Left colon (tissue), 2 donors: Measurements from ENCODE around the gene HMMR. TPM values are rescaled to one million over a fixed set of nuclear protein-coding genes. Genes with fewer than 3 reads are reported as not detected.

ENCODE experiments used
- ATAC-seq: fragments of 200-7000 bp; cut with Tn5 transposase; one replicate; pipeline ENCODE4 v1.9.1; 2020; ENCODE audit warnings: mild to moderate bottlenecking, moderate library complexity
- DNase-seq, 2 donors: peaks; one replicate each; pipeline ENCODE4 v3.0.0-alpha.2; 2020
- intact Hi-C, 2 donors: fragments of 100-400 bp; cut with DNase I in 1 of 2; cut with micrococcal nuclease in 1 of 2; formaldehyde crosslinking; loops; one replicate each; pipeline versions ENCODE4 v1.11.2 to v1.14.0; 2022; cut with DNase I, micrococcal nuclease
- total RNA-seq, 2 donors: library from RNA; stranded (reverse); fragmentation: NEBNext Ultra II Directional; extraction: Animal tissue kit (Norgen Biotek cat#: 25700); gene quantifications; one replicate each; pipeline ENCODE4 v1.2.1, GENCODE V29; 2021
- donor health status: DM: no; HTN: no; CAD: no.
- donor health status: DM: yes; HTN: yes; CAD: no.

Gene HMMR
- total RNA-seq, 2 donors from 2014 or later, result 3.0 to 7.4 TPM

DNA sequence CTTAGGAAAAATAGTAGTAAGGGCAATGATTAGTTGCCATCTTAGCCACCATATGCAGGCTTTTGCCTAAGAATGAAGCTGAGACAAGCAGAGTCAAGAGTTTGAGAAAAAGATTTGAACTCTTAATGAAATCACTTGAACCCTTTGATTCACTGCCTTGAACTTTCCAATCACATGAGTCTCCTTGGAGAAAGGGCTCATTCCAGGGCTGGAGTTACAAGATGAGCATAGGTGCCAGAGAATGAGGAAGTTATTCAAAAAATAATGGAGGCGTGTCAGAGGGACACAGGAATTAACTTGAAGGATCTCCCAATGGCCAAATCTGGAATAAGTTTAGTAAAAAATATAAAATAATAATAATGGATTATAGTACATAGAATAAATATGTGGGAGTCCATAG, 80.3 kb downstream of the HMMR start:
- intact Hi-C loops, result no loop called here
- DNase-seq (no peak), ATAC-seq (peak; percentile 61)

Other genes with a start within 250 kb of the HMMR start
- gene CCNG1, start 23.0 kb upstream of the HMMR start, total RNA-seq, result 100 to 1,000 TPM; 162 to 196 TPM
- gene NUDCD2, start 530 bp upstream of the HMMR start, total RNA-seq, result 10 to 100 TPM; 15.9 to 19.1 TPM
- gene MAT2B, start 45.0 kb downstream of the HMMR start, total RNA-seq, result 10 to 100 TPM; 63.3 to 69.9 TPM